Osteocyte (in vitro differentiated cells): Measurements from ENCODE around the gene VWF. TPM values are rescaled to one million over a fixed set of nuclear protein-coding genes. Genes with fewer than 3 reads are reported as not detected.

Experiments used
- DNase-seq: peaks from one replicate; pipeline ENCODE4 v3.0.0; 2021; ENCODE audit warnings: mixed read lengths; ENCODE audit not compliant: unreplicated experiment; ENCODE audit errors: extremely low spot score
- H3K27ac Mint-ChIP-seq: one replicate; pipeline ENCODE4 v1.8.0; 2021; ENCODE audit warnings: mild to moderate bottlenecking, mixed read lengths; ENCODE audit not compliant: unreplicated experiment
- H3K27me3 Mint-ChIP-seq: one replicate; pipeline ENCODE4 v1.8.0; 2021; ENCODE audit warnings: mixed read lengths; ENCODE audit not compliant: unreplicated experiment
- H3K36me3 Mint-ChIP-seq: one replicate; pipeline ENCODE4 v1.8.0; 2021; ENCODE audit warnings: mixed read lengths; ENCODE audit not compliant: unreplicated experiment
- H3K4me1 Mint-ChIP-seq: one replicate; pipeline ENCODE4 v1.8.0; 2021; ENCODE audit warnings: mixed read lengths; ENCODE audit not compliant: unreplicated experiment
- H3K4me3 Mint-ChIP-seq: one replicate; pipeline ENCODE4 v1.8.0; 2021; ENCODE audit warnings: mild to moderate bottlenecking, moderate library complexity, mixed read lengths; ENCODE audit not compliant: unreplicated experiment
- H3K9me3 Mint-ChIP-seq: one replicate; pipeline ENCODE4 v1.8.0; 2021; ENCODE audit warnings: mixed read lengths; ENCODE audit not compliant: unreplicated experiment
- CTCF ChIP-seq: fragments of 200-600 bp; sonication (generic); IDR thresholded peaks from 2 replicates; pipeline ENCODE4 v1.5.0; 2021; ENCODE audit warnings: antibody characterized with exemption, mild to moderate bottlenecking, moderate library complexity
- total RNA-seq: library from RNA; stranded (reverse); gene quantifications from 2 replicates; pipeline ENCODE4 v1.2.1, GENCODE V29; 2021

Gene VWF
- total RNA-seq, 1 donor from 2014 or later: 0.13 TPM

DNA sequence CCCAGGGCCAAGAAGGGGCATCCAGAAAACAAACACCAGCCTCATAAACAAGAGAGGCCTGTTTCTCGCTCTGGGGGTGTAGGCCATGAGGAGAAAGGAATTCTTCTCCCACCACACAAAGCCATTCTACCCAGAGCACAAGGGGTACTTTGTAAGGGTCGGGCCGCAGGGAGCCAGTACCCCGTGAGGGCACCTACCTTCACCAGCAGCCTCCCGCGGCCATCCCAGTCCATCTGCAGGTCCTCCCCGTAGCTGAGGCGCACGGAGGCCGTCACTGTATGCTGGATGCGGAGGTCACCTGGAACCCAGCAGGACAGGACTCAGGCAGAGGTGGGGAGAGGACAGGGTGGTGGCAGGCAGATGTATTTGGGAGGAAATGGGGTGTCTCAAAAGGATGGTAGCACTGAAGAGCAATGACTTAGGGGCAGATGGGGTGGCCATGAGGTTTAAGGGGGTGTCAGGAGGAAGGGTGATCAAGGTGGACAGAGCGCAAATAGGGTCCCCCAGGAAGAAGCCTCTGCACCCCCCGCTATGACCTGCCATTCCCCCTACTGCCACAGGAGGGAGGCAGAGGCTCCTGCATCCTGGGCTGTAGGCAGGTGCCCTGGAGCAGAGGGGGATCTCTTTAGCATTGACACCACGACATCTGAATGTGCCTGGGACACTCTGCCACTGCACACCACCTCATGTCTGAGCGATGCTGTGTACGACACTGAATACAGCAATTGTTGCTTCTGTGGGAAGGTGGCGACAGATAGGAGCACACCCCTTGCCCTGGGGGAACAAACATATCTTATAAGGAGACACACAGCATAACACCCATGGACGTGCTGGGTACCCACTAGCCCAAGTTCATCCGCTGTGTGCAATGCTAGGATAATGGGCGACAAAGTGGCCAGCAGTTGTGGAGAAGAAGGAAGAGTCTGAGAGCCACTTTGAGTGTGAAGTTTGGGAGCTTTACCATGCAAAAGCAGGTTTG, 61.4 kb downstream of the VWF start:
- peak; percentile 96 for TF ChIP-seq CTCF
- no peak overlapping the region for H3K4me3 Mint-ChIP-seq
- H3K36me3 Mint-ChIP-seq: no peaks in the 10 kb centered on the region
- no peaks in the 10 kb centered on the region for H3K27me3 Mint-ChIP-seq
- no peaks in the 10 kb centered on the region for H3K9me3 Mint-ChIP-seq
- no peak for DNase-seq
- H3K27ac Mint-ChIP-seq: peak overlapping the region; percentile 23
- peaks cover 35% of the 10 kb centered on the region for H3K4me1 Mint-ChIP-seq

- Mint-ChIP-seq H3K27me3 (no peaks in the 10 kb centered on the region), H3K4me1 (peaks cover 39% of the 10 kb centered on the region), H3K4me3 (no peak overlapping the region), H3K27ac (peak overlapping the region; percentile 38), H3K9me3 (no peaks in the 10 kb centered on the region), H3K36me3 (no peaks in the 10 kb centered on the region)
- no peak for DNase-seq
- no peak for TF ChIP-seq CTCF
Measured at GRCh38 chr12:6062395-6062756, 62.1 kb downstream of the VWF start.

DNA sequence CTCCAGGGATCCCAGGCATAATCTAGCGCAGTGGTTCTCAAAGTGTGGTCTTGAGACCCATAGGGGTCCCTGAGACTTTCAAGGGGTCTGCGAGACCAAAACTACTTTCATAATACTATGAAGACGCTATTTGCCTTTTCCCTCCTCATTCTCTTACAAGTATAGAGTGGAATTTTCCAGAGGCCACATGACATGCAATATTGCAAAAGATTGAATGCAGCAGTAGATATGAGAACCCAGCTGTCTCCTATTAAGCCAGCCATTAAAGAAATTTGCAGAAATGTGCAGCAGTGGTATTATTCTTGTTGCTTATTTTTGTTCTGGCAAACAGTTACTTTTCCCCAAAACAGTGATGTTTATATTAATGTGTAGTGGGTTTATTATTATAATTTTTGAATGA, 62.8 kb downstream of the VWF start:
- no peaks in the 10 kb centered on the region for H3K36me3 Mint-ChIP-seq
- no peak for TF ChIP-seq CTCF
- DNase-seq: no peak
- H3K27ac Mint-ChIP-seq: peak overlapping the region; percentile 84
- H3K4me1 Mint-ChIP-seq: peaks cover 39% of the 10 kb centered on the region
- H3K4me3 Mint-ChIP-seq: no peak overlapping the region
- H3K9me3 Mint-ChIP-seq: no peaks in the 10 kb centered on the region
- H3K27me3 Mint-ChIP-seq: no peaks in the 10 kb centered on the region

GRCh38 chr12:6059860-6060565, 64.5 kb downstream of the VWF start:
- H3K27me3 Mint-ChIP-seq: no peaks in the 10 kb centered on the region
- H3K36me3 Mint-ChIP-seq: no peaks in the 10 kb centered on the region
- H3K4me1 Mint-ChIP-seq: peaks cover 43% of the 10 kb centered on the region
- H3K27ac Mint-ChIP-seq: peak overlapping the region; percentile 40
- no peak for DNase-seq
- no peak for TF ChIP-seq CTCF
- H3K9me3 Mint-ChIP-seq: no peaks in the 10 kb centered on the region
- H3K4me3 Mint-ChIP-seq: no peak overlapping the region

DNA sequence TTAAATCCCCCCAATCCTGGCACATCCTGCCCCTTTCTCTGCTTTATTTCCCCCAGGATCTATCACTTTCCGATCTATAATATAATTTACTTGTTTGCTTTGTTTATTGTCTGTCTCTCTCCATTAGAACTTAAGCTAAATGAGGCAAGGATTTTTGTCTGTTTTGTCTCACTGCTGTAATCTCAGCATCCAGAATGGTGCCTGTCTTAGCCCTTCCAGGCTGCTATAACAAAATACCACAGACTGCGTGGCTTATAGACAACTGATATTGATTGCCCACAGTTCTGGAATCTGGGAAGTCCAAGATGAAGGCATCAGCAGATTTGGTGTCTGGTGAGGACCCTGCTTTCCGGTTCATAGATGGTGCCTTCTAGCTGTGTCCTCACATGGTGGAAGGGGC, 65.2 kb downstream of the VWF start:
- Mint-ChIP-seq H3K9me3 (no peaks in the 10 kb centered on the region), H3K4me3 (no peak overlapping the region), H3K36me3 (no peaks in the 10 kb centered on the region), H3K27ac (no peak overlapping the region), H3K27me3 (no peaks in the 10 kb centered on the region), H3K4me1 (peaks cover 43% of the 10 kb centered on the region)
- no peak for DNase-seq
- no peak for TF ChIP-seq CTCF
